ENCODE data around the gene MPP7. TPM values are rescaled to one million over a fixed set of nuclear protein-coding genes. Genes with fewer than 3 reads are reported as not detected.

The MPP7 gene
- polyA plus RNA-seq, 4 donors, result 7.6 to 8.6 (median 8.0) TPM

- no peak for DNase-seq (ENCODE audit: low read depth in 4 of 4, low spot score in 2 of 4)
Measured at GRCh38 chr10:28274475-28274874, 28.4 kb downstream of the MPP7 start.

- DNase-seq (ENCODE audit: low read depth in 4 of 4, low spot score in 2 of 4), result no peak
Measured at GRCh38 chr10:28273343-28273742, 29.5 kb downstream of the MPP7 start.

GRCh38 chr10:28269842-28270456 lies 32.9 kb downstream of the MPP7 start:
- no peak for DNase-seq (ENCODE audit: low read depth in 4 of 4, low spot score in 2 of 4)

- DNase-seq (ENCODE audit: low read depth in 4 of 4, low spot score in 2 of 4), result no peak
Measured at GRCh38 chr10:28266449-28267224, 36.2 kb downstream of the MPP7 start.

GRCh38 chr10:28263136-28263857 lies 39.6 kb downstream of the MPP7 start:
- no peak for DNase-seq (ENCODE audit: low read depth in 4 of 4, low spot score in 2 of 4)

GRCh38 chr10:28256776-28257175 lies 46.1 kb downstream of the MPP7 start:
- no peak for DNase-seq (ENCODE audit: low read depth in 4 of 4, low spot score in 2 of 4)

GRCh38 chr10:28254290-28254985 lies 48.4 kb downstream of the MPP7 start:
- DNase-seq (ENCODE audit: low read depth in 4 of 4, low spot score in 2 of 4), result no peak

- no peak for DNase-seq (ENCODE audit: low read depth in 4 of 4, low spot score in 2 of 4)
Measured at GRCh38 chr10:28253169-28253785, 49.6 kb downstream of the MPP7 start.

Other genes with a start within 250 kb of the MPP7 start
- gene WAC, start 230.1 kb upstream of the MPP7 start, polyA plus RNA-seq (ENCODE audit: insufficient read length in 4 of 4), result 100 to 1,000 TPM; 134 to 162 (median 159) TPM

Data from left renal cortex interstitium (tissue), 4 donors.